Endometrium (tissue), 2 donors: Measurements from ENCODE around the gene PIEZO2.

Source experiments
- FAIRE-seq: peaks from 2 replicates; lab custom pipeline; 2012; peaks lifted over from hg19 to GRCh38; lab: Jason Lieb, UNC
- donor health status: control.
- donor health status: control.

Gene PIEZO2

GRCh38 chr18:10736984-10737383 lies 412.4 kb downstream of the PIEZO2 start:
- no peak for FAIRE-seq

DNA sequence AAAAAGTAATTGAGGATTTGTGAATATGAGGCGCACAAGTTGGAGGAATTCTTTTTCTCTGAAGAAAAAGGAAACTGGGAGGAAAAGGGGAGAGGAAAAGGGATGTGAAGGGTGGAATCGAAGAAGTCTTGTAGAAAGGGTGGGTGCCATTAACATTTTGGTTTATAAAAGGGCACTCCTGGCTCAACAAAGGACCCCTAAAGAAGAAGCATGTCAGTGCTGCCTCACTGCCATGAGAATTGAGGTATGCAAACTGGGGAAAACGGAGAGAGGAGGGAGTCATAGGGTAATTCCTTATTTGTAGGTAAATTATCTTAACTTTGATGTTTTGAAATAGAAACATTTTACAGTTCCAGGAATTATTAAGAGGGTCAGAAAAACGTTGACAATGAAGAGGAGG lies 416.4 kb downstream of the PIEZO2 start:
- no peak for FAIRE-seq

DNA sequence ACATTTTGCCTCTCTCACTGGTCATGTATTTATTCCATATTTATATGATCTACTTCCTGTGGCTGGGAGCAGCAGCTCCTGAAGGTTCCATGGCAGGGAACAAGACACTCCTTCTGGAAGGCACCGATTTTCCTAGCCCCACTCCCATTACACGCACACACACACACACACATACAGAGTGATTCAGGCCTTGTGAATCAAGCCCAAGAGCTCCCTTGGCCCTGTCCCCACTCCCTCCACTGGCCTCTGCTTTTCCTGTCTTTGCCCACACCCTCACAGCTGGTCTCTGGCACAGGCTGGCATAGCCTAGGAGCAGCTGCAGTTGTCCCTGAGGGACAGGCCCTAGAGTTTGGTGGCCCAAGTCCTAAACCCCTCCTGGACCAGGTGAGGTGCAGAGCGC lies 421.9 kb downstream of the PIEZO2 start:
- FAIRE-seq: no peak

GRCh38 chr18:10726198-10727068 lies 422.9 kb downstream of the PIEZO2 start:
- no peak for FAIRE-seq

GRCh38 chr18:10724666-10725065 lies 424.7 kb downstream of the PIEZO2 start:
- no peak for FAIRE-seq

DNA sequence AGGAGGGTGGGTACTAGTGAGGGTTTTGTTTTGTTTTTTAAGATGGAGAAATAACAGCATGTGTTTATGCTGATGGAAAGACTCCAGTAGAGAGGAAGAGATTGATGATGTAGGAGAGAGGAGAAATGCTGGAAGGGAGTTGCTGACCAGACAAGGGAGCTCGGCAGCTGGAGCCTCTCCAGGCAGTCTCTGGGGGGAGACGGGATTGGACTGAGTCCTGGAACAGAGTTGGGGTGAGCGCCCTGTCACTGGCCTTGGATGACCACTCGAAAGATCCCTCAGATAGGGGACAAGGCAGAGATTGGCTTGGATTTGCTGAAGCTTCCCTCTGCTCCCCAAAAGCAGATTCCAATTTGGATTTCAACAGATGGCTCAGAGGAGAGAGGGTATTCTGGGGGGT lies 425.9 kb downstream of the PIEZO2 start:
- no peak for FAIRE-seq

DNA sequence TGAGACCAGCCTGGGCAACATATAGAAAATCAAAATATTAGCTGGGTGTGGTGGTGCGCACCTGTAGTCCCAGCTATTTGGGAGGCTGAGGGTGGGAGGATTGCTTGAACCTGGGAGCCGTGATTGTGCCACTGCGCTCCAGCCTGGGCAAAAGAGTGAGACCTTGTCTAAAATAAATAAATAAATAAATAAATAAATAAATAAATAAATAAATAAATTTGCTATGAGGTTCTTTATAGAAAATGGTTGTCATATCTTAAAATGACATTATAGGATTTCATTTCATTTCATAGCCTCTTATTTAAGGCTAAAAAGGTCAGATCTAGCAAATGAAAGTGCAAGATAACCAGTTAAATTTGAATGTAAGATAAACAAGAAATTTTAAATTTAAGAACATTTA lies 430.6 kb downstream of the PIEZO2 start:
- no peak for FAIRE-seq

- no peak for FAIRE-seq
These were observed 433.6 kb downstream of the PIEZO2 start for GRCh38 chr18:10715791-10716190.

GRCh38 chr18:10713409-10713808 lies 436.0 kb downstream of the PIEZO2 start:
- no peak for FAIRE-seq

GRCh38 chr18:10707294-10707693 lies 442.1 kb downstream of the PIEZO2 start:
- FAIRE-seq: no peak

- no peak for FAIRE-seq
These were observed 443.6 kb downstream of the PIEZO2 start for GRCh38 chr18:10705786-10706185.

GRCh38 chr18:10705291-10705690 lies 444.1 kb downstream of the PIEZO2 start:
- no peak for FAIRE-seq

DNA sequence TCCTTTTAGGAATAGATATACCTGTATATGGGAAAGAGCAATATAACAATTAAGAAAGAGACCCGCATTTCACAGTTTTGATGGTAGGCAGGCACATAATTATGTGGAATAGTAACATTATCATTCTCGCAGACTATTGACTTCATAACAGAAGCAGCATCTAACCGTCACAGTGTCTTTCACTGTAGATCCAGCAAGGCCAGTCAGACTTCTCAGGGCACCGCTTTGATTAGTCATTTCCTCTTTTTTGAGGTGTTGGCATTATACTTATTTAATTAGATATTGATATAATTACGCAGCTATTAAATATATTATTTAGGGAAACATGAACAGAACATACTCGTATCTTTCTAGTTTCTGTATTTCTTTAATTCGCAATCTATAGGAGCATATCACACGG lies 447.2 kb downstream of the PIEZO2 start:
- FAIRE-seq: no peak

GRCh38 chr18:10690366-10690765 lies 459.0 kb downstream of the PIEZO2 start:
- no peak for FAIRE-seq

GRCh38 chr18:10690035-10690329 lies 459.4 kb downstream of the PIEZO2 start:
- FAIRE-seq: no peak

GRCh38 chr18:10689236-10690034 lies 459.9 kb downstream of the PIEZO2 start:
- no peak for FAIRE-seq

GRCh38 chr18:10688766-10689165 lies 460.6 kb downstream of the PIEZO2 start:
- FAIRE-seq: no peak

- FAIRE-seq: no peak
These were observed 462.0 kb downstream of the PIEZO2 start for GRCh38 chr18:10687161-10687925.

- FAIRE-seq: no peak
These were observed 463.1 kb downstream of the PIEZO2 start for GRCh38 chr18:10686308-10686707.

GRCh38 chr18:10685484-10685883 lies 463.9 kb downstream of the PIEZO2 start:
- no peak for FAIRE-seq

DNA sequence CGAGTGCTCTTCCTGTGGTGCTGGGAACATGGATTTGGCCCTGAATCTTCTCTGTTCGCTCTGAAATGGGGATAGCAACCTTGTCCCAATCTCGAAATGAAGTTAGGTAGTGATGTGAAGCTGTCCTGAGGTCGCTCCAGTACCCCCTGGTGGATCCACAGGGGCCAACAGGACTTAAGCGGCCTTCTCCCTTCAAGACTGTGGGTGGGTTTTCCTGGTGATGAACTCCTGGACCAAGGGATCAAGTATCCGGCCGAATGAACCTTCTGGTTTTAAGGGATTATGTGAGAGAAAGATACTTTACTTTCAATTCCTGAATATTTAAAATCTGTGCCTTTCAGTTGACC lies 467.0 kb downstream of the PIEZO2 start:
- no peak for FAIRE-seq

DNA sequence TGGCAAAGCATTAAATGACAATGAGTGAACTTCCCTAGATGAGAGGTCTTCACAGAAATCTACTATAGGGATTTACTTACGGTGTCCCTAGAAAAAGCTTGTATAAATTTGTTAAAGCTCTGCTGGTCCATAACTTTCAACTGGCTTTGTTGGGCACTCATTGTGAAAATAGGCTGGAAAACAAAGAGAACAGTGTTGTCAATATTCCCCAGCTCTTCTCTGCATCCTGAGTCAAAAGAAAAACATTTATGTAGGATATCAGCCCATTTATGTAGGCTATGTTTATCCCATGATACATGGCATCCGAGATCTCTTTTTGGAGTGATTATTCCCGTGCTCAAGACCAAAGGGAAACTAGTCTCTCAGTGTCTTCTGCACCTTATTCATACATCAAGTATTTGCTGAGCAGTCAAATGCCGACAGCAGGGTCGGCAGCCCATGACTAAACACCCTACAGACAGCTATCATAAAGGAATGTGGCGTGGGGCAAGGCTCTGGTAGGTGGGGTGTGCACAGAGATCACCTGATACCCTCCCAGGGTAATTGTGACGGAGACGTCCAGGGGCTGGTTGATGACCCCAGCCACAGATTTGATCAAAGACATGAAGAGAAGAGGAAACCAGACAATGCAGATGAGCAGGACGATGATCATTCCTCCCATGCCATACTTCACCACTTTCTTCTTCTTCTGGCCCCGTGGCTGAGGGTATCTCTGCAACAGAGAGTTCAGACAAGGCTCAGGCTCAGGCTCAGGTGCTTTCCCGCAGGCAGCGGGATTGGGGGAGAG lies 467.6 kb downstream of the PIEZO2 start:
- no peak for FAIRE-seq
